COLO668 (cell line): ENCODE measurements around the gene ZNF763.
A peak's percentile ranks its signal among the peaks of the same experiment; 100 is the strongest.
"Not testable (repeated sequence)": the region's sequence is repeated elsewhere in the genome, so short reads cannot be mapped to it uniquely, and the experiment has no call there.

Experiments used
- DNase-seq: peaks from one replicate; lab custom pipeline; 2025; ENCODE audit not compliant: unreplicated experiment; lab: John Stamatoyannopoulos, UW

ZNF763 gene

DNA sequence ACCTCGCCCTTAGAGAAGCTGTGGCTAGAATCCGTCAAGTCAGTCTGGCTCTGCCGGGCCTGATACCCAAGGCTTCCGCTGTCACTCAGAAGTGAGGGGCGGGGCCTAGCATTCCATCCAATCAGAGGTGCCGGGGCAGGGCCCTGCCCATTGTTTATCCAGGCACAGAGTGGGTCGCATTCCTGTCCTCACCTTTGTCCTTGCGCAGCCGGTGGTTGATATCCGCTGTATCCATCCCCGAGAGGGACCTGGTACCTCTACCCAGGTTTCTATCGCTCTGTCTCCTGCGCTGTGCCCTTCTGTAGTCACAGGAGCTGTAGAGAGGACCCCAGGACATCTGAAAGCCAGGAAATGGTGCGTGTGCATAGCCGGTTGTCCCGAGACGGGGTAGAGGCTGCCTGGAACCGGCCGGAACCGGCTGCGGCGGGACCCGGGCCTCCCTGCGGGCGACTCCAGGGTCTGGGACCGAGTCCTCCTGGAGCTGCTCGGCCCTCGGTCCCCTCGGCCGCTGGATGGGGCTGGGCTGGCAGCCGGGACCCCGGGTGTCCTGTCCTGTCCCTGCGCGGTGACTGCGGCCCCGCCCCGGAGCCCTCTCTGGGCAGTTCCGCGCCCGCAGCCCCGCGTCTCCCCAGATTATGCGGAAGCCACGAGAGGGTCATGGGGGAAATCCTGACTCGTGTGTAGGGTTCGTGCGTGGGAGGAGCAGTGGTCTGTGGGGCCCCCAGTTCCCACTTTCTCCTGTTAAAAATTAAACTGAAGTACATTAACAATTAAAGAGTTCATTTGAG, at the start of gene ZNF763:
ZNF763 (plus strand) TSS at position 183 of the 788 bp plus-strand sequence; CDS start at position 352, 169 bp downstream.
- DNase-seq, result peak; percentile 93

- DNase-seq, result no peak
Measured at GRCh38 chr19:11921852-11922495, 42.9 kb upstream of the ZNF763 start.

- peak; percentile 95 for DNase-seq
Measured at GRCh38 chr19:11924886-11925650, 39.8 kb upstream of the ZNF763 start, which contains the start of gene ZNF700. Gene ZNF700 (plus strand): TSS chr19:11925107. CDS start chr19:11925211, 104 bp downstream.

DNA sequence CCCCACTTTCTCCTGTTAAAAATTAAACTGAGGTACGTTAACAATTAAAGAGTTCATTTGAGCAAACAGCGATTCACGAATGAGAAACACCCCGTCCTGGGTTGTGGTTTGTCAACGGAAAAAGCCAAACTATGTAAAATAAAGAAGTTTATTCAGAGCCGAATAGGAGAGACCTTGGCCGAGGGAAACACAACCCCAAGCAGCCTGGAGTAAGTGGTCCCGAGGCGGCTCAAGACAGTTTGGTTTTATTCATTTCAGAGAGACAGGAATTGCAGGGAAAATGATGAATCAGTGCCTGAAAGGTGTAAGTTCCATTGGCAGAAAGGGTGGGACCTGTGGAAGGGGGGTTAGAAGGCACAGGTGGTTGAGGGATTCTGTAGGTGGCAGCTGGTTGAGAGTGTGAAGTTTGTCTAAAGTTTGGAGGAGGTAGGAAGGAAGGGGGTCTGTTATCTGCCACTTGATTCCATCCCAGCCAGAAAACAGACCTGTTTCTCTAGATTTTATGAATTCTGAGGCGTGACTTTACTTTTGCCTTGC, 39.1 kb upstream of the ZNF763 start:
- DNase-seq, result not testable (repeated sequence)

DNA sequence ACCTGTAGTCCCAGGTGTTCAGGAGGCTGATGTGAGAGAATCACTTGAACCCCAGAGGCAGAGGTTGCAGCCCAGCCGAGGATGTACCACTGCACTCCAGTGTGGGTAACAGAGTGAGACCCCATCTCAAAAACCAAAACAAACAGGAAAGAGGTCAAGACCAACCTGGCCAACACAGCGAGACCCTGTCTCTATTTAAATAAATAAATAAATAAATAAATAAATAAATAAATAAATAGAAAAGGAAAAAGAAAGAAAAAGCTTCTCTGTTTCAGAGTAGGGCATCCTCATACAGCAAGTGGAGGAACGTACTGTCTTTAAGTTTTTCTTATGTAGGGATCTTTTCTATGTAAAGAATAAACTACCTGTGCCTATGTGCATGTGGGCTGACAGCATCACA, 37.6 kb upstream of the ZNF763 start:
- no peak for DNase-seq

GRCh38 chr19:11931051-11931450, 33.8 kb upstream of the ZNF763 start:
- DNase-seq, result no peak

- DNase-seq, result no peak
Measured at GRCh38 chr19:11931513-11931912, 33.3 kb upstream of the ZNF763 start.

DNA sequence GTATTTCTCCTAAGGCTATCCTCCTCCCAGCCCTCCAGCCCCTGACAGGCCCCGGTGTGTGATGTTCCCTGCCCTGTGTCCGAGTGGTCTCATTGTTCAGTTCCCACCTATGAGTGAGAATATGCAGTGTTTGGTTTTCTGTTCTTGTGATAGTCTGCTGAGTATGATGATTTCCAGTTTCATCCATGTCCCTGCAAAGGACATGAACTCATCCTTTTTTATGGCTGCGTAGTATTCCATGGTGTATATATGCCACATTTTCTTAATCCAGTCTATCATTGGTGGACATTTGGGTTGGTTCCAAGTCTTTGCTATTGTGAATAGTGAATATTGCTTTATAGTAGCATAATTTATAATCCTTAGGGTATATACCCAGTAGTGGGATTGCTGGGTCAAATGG, 29.0 kb upstream of the ZNF763 start:
- not testable (repeated sequence) for DNase-seq

DNA sequence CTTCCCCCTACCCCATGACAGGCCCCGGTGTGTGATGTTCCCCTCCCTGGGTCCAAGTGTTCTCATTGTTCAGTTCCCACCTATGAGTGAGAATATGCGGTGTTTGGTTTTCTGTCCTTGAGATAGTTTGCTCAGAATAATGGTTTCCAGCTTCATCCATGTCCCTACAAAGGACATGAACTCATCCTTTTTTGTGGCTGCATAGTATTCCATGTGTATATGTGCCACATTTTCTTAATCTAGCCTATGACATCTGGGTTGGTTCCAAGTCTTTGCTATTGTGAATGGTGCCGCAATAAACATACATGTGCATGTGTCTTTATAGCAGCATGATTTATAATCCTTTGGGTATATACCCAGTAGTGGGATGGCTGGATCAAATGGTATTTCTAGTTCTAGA, 26.5 kb upstream of the ZNF763 start:
- DNase-seq, result not testable (repeated sequence)

GRCh38 chr19:11941361-11941887, 23.4 kb upstream of the ZNF763 start:
- not testable (repeated sequence) for DNase-seq

GRCh38 chr19:11942008-11942842, 22.6 kb upstream of the ZNF763 start:
- no peak for DNase-seq

GRCh38 chr19:11942843-11943108, 22.1 kb upstream of the ZNF763 start:
- DNase-seq, result no peak

GRCh38 chr19:11944656-11945055, 20.2 kb upstream of the ZNF763 start:
- DNase-seq, result no peak

DNA sequence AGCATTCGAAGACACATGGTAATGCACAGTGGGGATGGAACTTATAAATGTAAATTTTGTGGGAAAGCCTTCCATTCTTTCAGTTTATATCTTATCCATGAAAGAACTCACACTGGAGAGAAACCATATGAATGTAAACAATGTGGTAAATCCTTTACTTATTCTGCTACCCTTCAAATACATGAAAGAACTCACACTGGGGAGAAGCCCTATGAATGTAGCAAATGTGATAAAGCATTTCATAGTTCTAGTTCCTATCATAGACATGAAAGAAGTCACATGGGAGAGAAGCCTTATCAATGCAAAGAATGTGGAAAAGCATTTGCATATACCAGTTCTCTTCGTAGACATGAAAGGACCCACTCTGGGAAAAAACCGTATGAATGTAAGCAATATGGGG, 16.2 kb upstream of the ZNF763 start:
- no peak for DNase-seq

GRCh38 chr19:11949201-11949600, 15.6 kb upstream of the ZNF763 start:
- DNase-seq, result no peak

GRCh38 chr19:11949614-11950080, 15.2 kb upstream of the ZNF763 start:
- DNase-seq, result not testable (repeated sequence)

DNA sequence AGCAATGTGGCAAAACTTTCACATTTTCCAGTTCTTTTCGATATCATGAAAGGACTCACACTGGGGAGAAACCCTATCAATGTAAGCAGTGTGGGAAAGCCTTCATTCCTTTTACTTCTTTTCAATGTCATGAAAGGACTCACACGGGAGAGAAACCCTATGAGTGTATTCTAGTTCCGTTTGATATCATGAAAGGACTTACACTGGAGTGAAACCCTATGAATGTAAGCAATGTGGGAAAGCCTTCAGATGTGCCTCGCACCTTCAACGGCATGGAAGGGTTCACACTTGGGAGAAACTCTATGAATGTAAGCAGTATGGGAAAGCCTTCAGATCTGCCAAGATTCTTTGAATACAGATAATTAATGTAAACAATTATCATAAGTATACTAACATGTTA, 14.5 kb upstream of the ZNF763 start:
- no peak for DNase-seq

GRCh38 chr19:11963566-11964355, 1.1 kb upstream of the ZNF763 start:
- peak; percentile 76 for DNase-seq

DNA sequence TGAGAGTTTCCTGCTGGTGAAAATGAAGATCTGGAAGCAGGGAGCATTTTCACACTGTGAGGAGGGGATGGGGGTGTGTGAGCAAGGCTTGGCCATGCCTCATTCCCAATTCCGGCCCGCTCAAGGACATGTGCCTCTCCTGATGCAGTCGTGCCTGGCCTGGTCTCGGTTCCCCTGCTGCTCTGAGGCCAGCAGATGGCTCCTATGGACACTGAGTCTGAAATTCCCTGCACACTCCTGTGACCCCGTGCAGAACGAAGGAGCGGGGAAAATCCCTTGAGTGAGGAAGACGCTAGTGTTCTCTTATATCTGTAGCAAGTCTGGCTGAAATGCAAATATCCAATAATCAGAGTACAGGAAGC, 363 bp upstream of the ZNF763 start:
- DNase-seq, result peak; percentile 67

DNA sequence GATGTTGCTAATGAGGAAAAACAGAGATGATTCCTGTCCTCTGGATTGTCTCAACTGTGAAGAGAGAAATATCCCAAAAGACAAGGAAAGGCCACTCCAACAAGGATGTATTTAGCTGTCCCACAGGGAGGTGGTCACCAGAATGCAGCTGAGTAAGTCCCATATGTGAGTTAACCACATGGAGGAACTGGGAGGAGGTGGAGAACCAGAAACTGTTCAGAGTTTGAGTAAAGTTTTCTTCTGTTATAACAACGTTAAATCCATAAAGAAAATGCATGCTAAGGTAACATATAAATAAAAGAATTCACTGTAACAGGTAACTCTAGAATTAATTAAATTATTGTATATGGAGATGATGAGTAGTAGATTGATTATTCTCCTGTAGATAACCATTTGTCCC, 5.3 kb downstream of the ZNF763 start:
- no peak for DNase-seq
